AG20443 (cell line): ENCODE results near the gene RNASEH2B.
A peak's percentile ranks its signal among the peaks of the same experiment; 100 is the strongest.

Experiments used
- DNase-seq: peaks from one replicate; pipeline ENCODE4 v3.0.0; 2012; ENCODE audit warnings: low spot score, mixed read lengths

RNASEH2B gene

DNA sequence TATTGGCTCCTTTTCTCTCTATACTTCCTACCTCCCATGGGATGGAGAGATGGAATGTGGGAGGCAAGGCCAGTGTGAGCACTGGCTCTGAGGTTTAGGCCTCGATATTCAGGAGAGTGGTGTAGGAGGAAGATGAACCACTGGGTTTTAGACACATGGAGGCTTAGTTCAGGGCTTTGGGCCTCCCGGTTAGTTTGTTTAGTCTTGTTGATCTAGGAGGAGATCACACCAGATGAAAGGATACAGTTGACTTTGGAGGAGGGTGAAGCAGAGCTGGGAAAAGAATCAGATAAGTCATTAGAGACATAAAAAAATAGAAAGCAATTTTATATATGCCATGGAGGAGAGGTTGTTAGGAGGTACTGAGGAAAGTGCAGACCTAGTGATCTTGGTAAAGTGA lies 30.9 kb downstream of the RNASEH2B start:
- no peak for DNase-seq

DNA sequence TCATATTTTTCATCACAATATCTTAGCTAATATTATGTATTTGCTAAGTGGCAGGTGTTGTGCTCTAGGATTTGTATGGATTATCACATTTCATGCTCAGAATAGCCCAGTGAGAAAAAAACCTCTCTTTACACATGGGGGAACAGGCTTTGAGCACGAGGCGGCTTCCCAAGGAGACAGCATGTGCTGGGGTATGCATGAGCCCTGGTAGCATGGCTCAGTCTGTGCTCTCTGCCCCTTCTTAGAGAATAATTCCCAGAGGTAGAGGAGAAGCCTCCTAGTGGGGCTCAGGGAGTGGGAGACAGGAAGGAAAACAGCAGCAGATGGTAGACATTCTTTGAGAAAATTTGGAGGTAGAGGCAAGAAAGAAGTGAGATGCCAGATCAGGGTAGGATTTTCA lies 31.6 kb downstream of the RNASEH2B start:
- DNase-seq: no peak

DNA sequence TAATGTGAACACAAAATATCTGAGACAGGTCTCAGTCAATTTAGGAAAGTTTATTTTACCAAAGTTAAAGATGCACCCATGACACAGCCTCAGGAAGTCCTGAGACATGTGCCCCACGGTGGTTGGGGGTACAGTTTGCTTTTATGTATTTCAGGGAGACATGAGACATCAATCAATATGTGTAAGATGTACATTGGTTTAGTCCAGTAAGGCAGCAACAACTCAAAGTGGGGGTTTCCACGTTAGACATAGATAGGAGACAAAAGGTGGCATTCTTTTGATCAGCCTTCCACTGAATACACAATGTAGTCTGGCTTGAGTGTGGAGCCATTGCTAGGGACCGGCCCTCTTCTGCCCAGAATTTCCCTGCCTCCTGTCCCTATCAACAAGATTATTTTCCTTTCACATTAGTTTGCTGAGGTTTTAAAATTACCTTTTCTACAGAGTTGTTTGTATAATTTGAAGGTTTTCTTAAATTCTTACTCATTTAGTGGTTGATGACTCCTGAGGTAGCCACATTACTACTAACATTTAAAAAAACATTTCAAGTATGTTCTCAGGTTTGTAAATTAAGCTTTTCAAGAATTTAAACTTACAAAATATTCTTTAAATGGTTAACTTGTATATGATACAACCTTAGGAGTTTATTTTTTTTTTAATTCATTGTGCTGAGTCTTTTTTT lies 33.2 kb downstream of the RNASEH2B start:
- DNase-seq: no peak

DNA sequence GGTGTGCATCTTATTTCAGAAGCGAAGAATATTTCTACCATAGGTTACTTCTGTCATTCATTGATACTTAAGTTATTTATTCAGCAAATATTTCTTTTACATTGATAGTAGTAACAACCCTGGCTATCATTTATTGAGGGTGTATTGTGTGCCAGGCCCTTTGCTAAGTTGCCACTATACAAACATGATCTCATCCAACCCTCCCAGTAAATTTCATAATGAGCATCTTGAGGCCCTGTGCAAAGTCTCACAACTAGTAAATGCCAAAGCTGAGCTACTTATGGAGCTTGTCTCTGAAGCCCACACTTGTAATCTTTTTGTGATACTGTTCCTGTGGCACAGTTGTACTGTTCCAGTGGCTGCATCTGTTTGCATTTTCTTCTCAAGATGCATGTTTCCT lies 36.1 kb downstream of the RNASEH2B start:
- DNase-seq: no peak

DNA sequence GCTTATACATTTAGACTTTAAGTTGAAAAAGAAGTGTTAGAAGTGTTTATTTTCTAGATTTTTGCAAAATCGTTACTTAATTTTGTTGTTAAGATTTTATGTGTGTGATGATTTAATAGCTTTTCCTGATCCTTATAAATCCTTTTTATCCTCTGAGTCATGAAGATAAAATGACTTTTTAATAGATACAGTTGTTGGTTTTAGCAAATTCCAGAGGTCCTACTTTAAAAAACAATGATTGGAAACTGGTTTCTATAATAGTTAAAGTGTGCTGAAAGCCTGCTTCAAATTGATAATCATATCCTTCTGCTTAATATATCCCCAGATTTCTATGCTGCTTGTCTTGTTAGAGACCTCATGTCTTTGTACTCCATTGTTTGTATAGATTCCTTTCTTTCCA lies 39.0 kb downstream of the RNASEH2B start:
- no peak for DNase-seq

DNA sequence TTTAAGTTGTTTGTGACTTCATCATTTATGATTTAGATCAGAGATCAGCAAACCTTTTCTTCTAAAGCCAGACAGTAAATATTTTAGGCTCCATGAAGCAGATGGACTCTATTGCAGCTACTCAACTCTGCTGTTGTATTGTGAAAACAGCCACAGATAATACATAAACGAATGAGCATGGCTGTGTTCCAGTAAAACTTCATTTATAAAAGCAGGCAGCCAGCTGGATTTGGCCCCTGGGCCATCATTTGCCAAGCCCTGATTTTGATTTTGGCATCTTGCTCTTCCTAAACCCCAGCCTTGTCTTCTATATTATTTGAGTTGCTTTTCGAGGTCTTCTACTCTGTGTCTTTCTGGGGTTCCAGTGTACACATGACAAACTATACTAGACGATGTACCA lies 41.3 kb downstream of the RNASEH2B start:
- DNase-seq: no peak

DNA sequence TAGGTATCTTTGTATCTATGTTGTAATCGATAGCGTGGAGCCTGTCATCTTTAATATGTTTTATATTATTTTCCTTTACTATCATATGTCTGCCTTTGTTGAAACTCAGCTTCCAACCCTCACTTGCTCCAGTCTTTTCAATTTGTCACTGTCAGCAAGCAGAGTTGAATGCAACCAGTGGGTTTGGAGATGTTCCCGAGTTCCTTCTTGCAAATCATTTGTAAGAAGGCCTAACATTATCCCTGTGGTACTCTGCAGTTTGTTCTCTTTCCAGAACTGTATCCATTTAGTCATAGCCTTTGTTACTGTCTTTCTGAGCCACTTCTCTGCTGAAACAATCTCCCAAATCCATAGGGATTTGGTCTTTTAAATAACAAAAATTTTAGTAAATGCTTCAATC lies 41.8 kb downstream of the RNASEH2B start:
- no peak for DNase-seq

DNA sequence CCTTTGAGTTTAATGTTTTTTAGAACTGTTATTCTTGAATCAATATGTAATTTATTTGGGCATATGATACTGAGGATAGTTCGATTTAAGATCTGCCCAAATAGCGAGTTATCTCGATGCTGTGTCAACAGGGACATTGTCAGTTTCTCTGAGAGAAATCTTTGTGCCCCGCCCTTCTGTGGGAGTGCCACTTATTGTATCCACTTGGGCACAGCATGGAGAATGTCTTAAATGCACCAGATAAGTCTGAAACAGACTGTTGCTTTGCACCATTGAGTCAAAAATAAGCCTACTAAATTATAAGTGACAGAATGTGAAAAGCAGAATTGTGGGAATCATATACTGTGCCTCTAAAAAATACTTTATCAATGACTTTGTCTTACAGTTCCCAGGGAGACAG lies 45.6 kb downstream of the RNASEH2B start:
- no peak for DNase-seq

DNA sequence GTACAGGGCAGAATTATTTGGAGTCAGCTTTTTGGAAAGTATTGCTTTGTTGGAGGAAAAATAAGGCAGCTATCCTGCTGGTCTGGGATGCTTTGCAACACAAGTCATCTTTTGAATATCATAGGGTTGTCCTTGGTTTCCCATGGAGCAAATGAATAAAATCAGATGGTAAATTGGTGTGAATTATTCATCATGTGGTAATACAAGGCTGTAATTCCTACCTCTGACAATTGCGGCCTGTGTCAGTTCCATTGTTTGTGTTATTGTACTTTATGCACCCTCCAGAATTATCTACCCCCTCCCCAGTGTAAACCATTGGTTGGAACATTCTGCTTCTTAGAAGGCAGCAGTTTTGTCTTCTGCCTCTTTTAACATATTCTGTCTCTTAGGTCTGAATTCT lies 46.2 kb downstream of the RNASEH2B start:
- DNase-seq: no peak

DNA sequence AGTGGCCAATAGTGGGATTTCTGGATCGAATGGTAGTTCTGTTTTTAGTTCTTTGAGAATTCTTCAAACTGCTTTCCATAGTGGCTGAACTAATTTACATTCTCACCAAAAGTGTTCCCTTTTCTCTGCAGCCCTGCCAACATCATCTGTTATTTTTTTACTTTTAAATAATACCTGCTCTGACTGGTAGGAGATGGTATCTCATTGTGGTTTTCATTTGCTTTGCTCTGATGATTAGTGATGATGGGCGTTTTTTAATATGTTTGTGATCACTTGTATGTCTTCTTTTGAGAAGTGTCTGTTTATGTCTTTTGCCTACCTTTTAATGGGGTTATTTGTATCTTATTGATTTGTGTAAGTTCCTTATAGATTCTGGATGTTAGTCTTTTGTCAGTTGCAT lies 48.0 kb downstream of the RNASEH2B start:
- no peak for DNase-seq

DNA sequence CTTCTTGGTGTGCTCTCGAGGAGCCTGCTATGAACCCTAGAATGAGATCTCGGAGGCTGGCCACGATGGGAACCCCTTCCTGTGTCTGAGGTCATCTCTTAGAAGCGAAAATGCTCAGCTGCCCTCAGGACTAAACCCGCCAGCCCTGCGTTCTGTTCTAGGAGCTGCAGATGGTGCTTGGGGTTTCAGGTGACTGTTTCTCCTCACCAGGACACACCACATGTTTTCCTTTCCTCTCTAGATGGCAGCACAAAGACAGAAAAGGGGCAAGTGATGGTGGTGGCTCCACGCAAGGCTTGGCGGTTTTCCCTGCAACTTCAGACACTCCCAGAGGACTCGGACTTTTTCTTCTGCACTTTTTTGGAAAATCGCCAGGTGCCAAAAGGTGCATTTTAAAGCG lies 60.1 kb downstream of the RNASEH2B start:
- peak; percentile 22 for DNase-seq

DNA sequence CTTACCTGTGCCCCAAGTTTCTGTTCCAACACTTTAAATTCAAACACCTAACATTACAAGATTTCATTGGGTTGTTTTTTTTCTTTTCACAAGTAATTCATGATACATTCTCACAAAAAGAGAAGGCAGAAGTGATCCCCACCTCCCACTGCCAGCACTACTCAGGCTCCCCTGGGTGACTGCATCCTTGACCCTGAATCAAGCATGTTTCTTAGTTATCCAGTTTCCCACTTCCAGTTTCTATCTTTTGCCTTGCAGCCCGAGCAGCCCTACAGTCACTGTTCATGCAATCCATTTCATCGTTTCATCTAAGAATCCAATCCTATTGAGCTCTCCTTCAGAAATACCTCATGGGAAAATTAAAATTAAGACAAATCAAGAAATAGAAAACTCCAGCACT lies 61.4 kb downstream of the RNASEH2B start:
- DNase-seq: no peak

DNA sequence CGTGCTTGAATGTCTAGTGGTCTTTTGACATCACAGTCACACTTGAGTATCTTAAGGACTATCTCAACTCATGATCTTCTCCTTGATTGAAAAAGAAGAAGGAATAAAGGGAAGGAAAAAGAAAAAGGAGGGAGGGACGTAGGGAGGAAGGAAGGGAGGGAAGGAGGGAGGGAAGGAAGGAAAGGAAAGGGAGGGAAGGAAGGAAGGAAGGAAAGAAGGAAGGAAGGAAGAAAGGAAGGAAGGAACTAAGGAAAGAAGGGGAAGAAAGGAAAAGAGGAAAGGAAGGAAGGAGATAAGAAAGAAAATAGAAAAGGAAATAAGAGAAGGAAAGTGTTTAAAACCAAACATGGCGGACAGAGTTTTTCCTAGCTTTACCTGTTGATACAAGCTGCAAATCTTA lies 64.7 kb downstream of the RNASEH2B start:
- DNase-seq: no peak

DNA sequence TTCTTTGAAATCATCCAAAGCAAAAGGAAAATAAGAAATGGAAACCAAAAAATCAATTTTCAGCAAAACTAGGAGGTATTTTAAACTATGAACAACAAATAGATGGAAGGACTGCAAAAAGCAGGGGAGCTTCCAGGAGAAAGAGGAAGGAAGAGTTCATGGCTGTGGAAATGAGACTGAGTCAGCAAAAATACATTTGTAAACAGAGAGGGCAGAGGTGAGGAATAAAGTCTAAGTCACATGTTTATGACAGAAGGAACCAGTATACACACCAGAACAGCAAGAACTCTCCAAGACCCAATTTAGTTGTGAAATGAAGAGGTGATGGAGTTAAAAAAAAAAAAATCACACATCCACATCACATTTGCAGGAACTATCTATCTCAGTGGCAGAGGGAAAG lies 69.6 kb downstream of the RNASEH2B start:
- no peak for DNase-seq

DNA sequence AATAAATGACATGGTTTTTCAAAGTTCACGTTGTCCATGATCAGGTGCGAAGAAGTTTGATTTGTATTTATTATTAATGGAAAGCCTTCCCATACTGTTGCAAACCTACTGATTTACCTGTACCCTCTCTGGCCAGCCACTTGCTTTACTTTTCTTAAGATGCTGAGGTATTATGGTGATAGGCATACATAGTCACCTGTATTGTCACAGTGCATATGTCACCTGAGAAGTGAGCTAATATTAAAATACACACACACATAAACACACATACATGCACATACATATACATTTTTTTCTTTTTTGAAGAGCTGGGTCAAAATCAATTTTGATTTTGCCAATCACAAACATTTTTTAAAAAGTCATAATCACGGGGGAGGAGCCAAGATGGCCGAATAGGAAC lies 72.1 kb downstream of the RNASEH2B start:
- no peak for DNase-seq

DNA sequence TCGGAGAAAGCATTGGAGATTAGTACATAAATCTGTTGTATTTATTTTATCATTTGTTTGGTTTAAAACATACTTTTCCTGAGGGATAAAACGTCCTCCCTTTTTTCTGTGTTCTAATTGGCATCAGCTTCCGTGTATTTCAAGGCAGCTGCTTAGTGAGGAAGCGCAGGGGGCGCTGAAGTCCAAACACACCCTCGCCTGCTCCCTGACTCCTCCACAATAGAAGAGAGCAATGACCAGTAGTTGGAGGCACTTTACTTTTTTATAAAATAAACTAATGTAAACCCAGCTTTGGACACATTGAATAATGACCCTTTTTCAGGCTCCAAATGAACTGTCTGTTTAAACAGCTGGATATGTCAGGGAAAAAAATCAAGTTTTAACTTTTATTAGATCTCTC lies 79.9 kb downstream of the RNASEH2B start:
- no peak for DNase-seq

DNA sequence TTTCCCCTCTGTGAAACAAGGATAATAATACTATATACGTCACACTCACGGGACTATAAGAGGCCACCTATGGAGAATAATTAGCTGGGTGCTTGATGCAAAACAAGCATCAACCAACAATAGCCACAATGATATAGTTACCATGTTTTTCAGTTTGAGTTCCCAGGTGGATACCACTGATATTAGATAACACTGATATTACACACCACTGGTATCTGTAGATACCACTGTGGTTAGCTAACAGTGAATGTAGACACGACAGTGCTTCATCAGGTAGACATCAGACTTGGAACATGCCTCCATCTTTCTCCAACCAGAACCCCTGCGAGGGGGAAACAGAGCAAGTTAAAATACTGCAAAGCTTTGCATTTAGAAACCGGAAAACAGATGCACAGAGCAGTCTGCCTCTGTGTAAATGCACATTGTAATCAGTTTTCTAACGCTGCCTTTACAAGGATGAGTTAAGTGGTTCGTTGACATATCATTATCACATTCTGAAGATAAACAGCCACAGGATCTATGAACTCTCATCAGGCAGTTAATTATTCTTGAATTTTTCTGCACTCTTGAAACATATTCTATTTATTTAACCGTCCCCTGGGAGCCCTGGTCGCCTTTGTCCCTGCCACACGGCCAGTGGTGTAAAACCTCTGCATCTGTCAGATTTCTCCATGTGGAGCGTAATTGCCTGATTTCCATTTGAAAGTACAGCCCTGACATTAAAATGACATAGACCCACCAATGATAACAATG lies 80.7 kb downstream of the RNASEH2B start:
- no peak for DNase-seq

DNA sequence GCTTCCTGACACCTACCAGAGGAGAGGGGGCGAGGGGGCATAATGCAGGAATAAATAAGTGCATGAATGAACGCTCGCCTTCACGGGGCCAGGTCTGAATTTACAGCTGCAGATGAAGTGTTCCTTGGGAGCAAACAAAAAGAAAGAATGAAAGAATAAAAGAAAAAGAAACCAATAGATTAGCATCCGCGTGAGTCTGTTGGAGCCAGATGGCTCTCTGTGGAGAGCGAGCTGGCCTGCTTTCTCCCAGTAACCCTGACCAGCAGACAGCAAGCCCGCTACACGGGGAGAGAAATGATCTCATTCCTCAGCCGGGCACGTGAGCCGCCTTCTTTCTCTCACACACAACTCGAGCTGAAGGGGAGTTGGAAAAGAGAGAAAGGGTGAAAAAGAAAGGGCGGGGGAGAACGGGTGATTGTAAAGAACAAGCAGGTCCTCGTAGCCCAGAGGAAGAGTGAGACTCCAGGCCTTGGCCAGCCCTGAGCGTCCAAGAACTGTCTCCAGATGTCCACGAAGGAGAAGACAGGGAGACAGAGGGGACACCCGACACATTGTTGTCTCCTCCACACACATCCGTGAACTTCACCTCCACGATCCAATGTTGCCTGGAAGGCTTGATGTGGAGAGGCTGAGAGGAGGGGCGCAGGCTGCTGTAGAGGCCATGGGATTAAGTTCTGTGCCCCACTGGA lies 81.4 kb downstream of the RNASEH2B start:
- peak; percentile 89 for DNase-seq

DNA sequence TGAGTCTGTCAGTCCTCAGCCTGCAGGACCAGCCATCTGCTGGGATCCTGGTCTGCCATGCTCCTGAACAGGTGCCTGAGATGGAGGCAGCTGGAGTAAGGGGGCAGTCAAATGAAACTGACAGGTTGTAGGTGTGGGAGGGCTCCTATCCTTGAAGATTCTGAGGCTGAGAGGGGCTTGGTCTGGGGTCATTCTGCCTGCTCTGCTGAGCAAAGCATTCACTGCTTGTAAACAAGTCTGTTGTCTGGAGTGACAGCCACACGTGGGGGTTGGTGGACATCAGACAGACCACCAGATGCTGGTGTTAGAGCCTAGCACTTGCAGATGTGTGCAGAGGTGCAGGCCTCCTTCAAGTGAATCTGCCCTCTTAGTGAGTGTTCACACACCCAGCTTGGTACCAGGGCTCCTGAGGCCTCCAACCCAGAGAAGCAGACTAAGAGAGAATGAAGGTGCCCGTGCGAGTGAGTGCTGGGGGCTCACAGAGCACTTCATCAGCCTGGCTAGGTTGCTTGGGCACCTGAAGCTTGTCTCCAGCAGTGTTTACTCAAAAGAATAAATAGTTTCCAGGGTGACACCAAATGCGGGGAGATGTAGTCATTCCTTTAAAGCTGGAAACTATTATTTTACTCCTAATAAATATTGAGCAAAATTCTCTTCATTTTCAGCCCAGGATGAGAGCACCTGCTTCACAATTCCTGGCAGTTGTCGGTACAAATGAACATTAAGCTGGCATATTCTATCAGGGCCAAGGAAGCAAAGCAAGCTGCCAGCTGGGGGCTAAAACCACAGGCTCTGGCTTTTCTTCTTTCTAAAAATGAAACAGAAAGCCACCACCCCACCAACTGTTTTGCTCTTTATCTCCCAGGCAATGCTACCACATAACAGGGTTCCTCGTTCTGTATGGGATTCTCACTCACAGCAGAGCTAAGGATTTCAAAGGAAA lies 82.3 kb downstream of the RNASEH2B start:
- DNase-seq: no peak

DNA sequence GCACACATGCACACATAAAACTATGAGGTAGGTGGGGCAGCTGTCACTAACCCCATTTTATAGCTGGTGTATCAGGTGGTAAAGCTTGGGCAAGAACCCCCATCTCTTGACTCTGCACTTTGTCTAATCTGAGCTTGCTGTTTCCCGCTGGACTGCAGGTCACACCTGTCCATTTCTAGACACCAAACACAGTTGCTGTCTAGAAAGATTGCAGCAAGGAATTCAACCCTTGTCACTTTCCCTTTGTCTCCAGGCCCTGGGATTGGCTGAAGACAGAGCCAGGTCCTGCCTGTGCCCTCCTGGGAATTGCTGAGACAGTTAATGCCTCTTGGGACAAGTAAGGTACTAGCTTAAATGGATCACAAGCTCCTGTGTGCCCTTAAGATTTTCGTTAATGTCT lies 83.8 kb downstream of the RNASEH2B start:
- DNase-seq: no peak

DNA sequence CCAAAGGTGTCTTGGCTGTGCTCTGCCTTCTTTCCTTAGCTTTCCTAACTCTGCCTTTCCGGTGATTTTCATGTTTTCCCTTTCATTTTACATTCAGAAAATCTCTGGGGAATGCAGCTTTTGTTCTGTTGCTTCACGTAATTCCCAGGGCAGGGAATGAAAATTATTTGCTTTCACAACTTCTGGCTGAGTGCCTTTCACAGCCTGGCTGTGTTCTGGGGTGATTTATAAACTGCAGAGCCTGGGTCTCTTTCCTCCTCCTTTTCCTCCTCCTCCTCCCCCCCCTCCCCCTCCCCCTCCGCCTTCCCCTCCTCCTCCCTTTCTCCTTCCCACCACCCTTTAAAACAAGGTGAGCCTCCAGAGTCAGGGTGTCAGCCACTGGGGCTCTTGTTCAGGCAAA lies 84.3 kb downstream of the RNASEH2B start:
- DNase-seq: no peak

DNA sequence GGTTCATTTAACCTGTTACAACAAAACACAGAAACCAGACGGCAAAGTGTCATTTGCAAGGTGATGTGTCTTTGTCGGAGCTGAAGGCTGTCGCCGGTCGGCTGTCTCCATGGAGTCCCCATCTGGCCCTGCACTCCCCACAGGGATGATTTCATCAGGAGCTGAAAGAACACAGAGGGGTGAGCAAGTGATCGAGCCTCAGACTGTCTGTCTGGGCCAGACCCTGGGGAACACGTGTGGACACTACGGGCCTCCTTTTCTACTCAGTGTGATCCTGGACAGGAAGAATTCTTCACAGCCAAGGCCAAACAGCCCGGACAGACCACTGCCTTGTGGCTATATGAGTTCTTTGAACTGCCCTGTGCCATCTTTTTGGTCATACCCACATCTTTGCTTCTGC lies 85.1 kb downstream of the RNASEH2B start:
- no peak for DNase-seq
